ENCODE data around the gene RXRA. TPM values are rescaled to one million over a fixed set of nuclear protein-coding genes. Genes with fewer than 3 reads are reported as not detected.

Gene RXRA
- total RNA-seq, 1 donor from 2014 or later: 83.3 TPM

GRCh38 chr9:134443174-134444037, 117.2 kb downstream of the RXRA start:
- Mint-ChIP-seq H3K27me3 (ENCODE audit: unreplicated experiment) (peaks cover 21% of the 10 kb centered on the region), H3K27ac (ENCODE audit: unreplicated experiment) (no peak overlapping the region), H3K9me3 (ENCODE audit: unreplicated experiment) (no peaks in the 10 kb centered on the region), H3K36me3 (ENCODE audit: low read depth, unreplicated experiment) (no peaks in the 10 kb centered on the region), H3K4me1 (ENCODE audit: unreplicated experiment) (peaks cover 5% of the 10 kb centered on the region), H3K4me3 (ENCODE audit: unreplicated experiment) (no peak overlapping the region)
- peak; percentile 93 for TF ChIP-seq CTCF (IDR thresholded peaks at IDR 0.05; ENCODE audit: unreplicated experiment)
- DNase-seq (ENCODE audit: low spot score): peak; percentile 80

- Mint-ChIP-seq H3K36me3 (ENCODE audit: low read depth, unreplicated experiment) (no peaks in the 10 kb centered on the region), H3K9me3 (ENCODE audit: unreplicated experiment) (no peaks in the 10 kb centered on the region), H3K4me3 (ENCODE audit: unreplicated experiment) (no peak overlapping the region), H3K4me1 (ENCODE audit: unreplicated experiment) (peaks cover 5% of the 10 kb centered on the region), H3K27ac (ENCODE audit: unreplicated experiment) (no peak overlapping the region), H3K27me3 (ENCODE audit: unreplicated experiment) (peaks cover 20% of the 10 kb centered on the region)
- no peak for DNase-seq (ENCODE audit: low spot score)
- no peak for TF ChIP-seq CTCF (IDR thresholded peaks at IDR 0.05; ENCODE audit: unreplicated experiment)
These were observed 117.7 kb downstream of the RXRA start for GRCh38 chr9:134444038-134444315.

GRCh38 chr9:134445000-134445399, 118.7 kb downstream of the RXRA start:
- DNase-seq (ENCODE audit: low spot score): no peak
- Mint-ChIP-seq H3K9me3 (ENCODE audit: unreplicated experiment) (no peaks in the 10 kb centered on the region), H3K27me3 (ENCODE audit: unreplicated experiment) (peaks cover 16% of the 10 kb centered on the region), H3K27ac (ENCODE audit: unreplicated experiment) (peak overlapping the region; percentile 70), H3K4me1 (ENCODE audit: unreplicated experiment) (peaks cover 5% of the 10 kb centered on the region), H3K4me3 (ENCODE audit: unreplicated experiment) (no peak overlapping the region), H3K36me3 (ENCODE audit: low read depth, unreplicated experiment) (no peaks in the 10 kb centered on the region)
- no peak for TF ChIP-seq CTCF (IDR thresholded peaks at IDR 0.05; ENCODE audit: unreplicated experiment)

GRCh38 chr9:134449180-134449916, 123.1 kb downstream of the RXRA start:
- Mint-ChIP-seq H3K36me3 (ENCODE audit: low read depth, unreplicated experiment) (no peaks in the 10 kb centered on the region), H3K27ac (ENCODE audit: unreplicated experiment) (no peak overlapping the region), H3K27me3 (ENCODE audit: unreplicated experiment) (peaks cover 8% of the 10 kb centered on the region), H3K4me3 (ENCODE audit: unreplicated experiment) (no peak overlapping the region), H3K4me1 (ENCODE audit: unreplicated experiment) (no peaks in the 10 kb centered on the region), H3K9me3 (ENCODE audit: unreplicated experiment) (no peaks in the 10 kb centered on the region)
- TF ChIP-seq CTCF (IDR thresholded peaks at IDR 0.05; ENCODE audit: unreplicated experiment): peak; percentile 69
- peak; percentile 83 for DNase-seq (ENCODE audit: low spot score)
